HG02588 (cell line): Measurements from ENCODE around the gene IGFBPL1.

Experiments used
- ATAC-seq: cut with Tn5 transposase; IDR thresholded peaks from one replicate; pipeline ENCODE4 v1.9.1; 2021; ENCODE audit warnings: mild to moderate bottlenecking, moderate library complexity; ENCODE audit not compliant: unreplicated experiment

Gene IGFBPL1

DNA sequence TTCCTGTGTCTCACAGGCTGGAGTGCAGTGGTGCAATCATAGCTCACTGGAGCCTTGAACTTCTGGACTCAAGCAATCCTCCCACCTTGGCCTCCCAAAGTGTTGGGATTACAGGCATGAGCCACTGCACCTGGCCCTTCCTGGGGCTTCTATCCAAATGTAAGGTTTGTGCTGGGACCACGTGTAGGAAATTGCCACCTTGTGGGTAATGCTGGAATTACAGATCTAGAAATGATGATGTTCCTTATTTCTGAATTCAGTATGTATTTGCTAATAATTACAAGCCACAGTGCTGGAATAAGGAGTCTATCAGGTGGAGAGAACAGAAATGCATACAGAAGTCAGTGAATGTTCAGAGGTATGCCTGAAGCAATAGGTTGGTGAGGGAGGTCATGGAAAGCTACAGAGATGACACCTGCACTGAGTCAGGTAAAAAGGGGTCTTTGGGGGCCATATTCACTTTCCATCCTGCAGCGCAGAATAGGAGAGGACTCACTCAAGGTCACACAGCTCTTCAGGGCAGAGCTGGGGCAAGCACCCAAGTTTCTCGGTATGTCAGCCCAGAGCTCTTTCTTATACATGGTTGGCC is 8.8 kb upstream of the IGFBPL1 start:
- ATAC-seq, result no peak

- ATAC-seq, result no peak
Measured at GRCh38 chr9:38431116-38431515, 6.9 kb upstream of the IGFBPL1 start.

- ATAC-seq, result no peak
Measured at GRCh38 chr9:38428062-38428461, 3.8 kb upstream of the IGFBPL1 start.

DNA sequence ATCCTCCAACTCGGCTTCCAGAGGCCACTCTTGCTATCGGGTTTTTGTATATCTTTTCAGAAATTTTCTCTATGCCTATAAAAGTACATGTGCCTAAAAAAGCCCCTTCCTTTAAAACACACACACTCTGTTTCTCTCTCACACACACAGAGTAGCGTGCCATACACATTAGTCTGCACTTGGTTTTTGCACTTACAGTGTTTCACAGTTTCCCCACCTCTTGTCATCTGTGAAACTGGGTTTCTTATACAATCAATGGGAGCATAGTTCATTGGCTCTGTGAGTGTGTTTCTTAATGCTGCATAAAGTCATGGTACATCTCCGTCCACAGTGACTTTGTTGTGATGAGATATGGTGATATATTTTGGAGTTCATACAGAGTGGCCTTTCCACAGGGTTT is 664 bp upstream of the IGFBPL1 start:
- no peak for ATAC-seq

- no peak for ATAC-seq
Measured at GRCh38 chr9:38423273-38423972, 831 bp downstream of the IGFBPL1 start.

- no peak for ATAC-seq
Measured at GRCh38 chr9:38422555-38423260, 1.5 kb downstream of the IGFBPL1 start.

DNA sequence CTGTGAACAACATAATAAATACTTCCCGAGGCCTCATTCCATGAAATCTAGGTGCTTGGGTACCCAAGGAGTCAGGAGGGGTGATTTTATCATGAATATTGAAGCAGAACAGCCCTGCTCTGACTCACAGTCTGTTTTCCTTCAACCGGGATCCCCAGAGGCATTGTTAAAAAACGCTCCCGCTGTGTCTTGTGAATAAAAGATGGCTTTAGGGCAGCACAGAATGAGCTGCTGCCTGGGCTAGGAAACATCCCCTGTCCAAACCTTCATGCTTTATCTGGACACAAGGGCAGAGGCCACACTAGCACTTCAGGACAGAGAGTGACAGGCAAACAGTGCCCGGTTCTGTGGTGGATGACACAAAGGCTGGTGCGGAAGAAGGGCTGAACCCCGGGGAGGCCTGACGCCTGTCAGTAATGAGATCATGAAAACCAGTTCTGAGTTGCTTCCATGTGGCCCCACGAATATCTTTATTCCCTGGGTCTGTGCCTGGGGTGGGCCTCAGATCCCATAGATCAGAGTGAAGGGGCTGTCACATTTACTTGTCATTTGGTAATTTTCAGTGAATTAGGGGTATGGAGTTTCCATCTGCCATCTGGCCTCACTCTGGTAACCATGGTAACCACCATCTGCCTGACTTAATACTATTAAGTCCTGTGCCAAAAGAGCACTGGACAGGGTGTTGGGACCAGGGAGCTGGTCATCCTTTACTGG is 2.6 kb downstream of the IGFBPL1 start:
- ATAC-seq, result no peak

GRCh38 chr9:38419181-38419580 is 5.1 kb downstream of the IGFBPL1 start:
- no peak for ATAC-seq

DNA sequence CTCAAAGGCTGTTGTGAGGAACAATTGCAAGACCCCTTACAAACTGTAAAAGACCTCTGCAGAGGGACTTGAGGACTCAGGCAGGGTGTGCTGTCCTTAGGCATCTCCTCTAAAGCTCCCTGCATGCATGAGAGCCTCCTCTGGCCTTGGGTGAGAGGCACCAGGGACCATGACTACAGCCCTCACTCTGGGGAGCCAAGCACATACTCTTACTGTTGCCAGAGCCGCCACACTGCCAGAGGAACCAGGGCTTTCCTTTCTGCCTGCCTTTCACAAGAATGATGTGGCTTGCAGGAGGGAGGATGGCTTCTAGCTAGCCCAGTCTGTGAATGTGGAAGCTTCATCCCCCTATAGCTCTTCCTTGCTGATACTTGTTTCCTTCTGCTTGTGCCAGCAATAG is 5.9 kb downstream of the IGFBPL1 start:
- ATAC-seq, result no peak

GRCh38 chr9:38417003-38417945 is 7.0 kb downstream of the IGFBPL1 start:
- no peak for ATAC-seq

GRCh38 chr9:38416461-38416860 is 7.8 kb downstream of the IGFBPL1 start:
- no peak for ATAC-seq

DNA sequence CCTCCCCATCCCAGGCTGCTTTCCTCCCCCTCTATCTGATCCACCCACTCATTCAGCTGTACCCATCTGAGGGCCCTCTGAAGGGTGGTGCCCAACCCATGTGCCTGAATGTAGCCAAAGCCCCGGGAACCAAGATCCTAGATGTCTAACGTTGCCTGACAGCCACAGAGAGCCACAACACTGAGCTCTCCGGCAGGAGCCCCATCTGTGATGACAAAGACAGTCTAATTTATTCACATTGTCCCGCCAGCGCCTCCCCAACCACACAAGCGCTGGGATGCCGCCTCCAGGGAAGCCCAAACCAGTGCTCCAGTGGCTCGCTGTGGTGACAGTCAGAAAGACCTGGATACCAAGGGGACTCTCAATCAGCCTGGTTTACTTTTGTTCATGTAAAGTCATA is 8.4 kb downstream of the IGFBPL1 start:
- ATAC-seq, result no peak

DNA sequence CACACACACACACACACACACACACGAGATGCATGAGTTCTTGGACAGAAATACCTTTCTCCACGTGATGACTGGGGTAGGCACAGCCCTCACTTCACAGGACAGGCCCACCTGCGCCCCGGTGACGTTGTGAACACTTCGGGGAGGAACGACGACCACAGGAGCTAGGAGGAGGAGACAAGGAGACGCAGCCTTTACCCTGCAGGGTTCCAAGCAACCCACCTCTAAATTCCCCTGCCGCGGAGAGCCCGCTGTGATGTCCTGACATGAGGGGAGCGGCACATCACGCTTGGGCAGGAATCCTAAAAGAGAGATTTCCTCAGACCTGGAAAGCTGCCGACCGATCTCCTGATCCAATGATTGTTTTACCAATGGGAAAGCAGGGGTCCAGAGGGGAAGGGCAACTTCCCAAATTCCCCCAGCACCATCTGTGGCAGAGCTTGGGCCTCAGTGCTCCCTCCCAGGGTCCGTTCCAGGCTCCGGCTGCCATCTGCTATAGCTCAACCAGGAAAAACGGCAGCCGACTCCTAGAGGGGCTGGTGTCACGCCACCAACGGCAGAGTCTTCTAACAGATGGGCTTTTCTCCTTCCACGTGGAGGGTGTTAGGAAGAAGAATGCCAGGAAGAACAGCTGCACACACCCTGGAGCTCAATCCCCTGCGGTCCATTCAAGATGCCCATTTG is 10.1 kb downstream of the IGFBPL1 start:
- ATAC-seq, result no peak

- ATAC-seq, result no peak
Measured at GRCh38 chr9:38413283-38413682, 11.0 kb downstream of the IGFBPL1 start.

- ATAC-seq, result no peak
Measured at GRCh38 chr9:38412751-38413150, 11.5 kb downstream of the IGFBPL1 start.

GRCh38 chr9:38408719-38409118 is 15.5 kb downstream of the IGFBPL1 start:
- no peak for ATAC-seq

- ATAC-seq, result no peak
Measured at GRCh38 chr9:38406476-38407186, 17.6 kb downstream of the IGFBPL1 start.

- no peak for ATAC-seq
Measured at GRCh38 chr9:38405785-38406184, 18.5 kb downstream of the IGFBPL1 start.

DNA sequence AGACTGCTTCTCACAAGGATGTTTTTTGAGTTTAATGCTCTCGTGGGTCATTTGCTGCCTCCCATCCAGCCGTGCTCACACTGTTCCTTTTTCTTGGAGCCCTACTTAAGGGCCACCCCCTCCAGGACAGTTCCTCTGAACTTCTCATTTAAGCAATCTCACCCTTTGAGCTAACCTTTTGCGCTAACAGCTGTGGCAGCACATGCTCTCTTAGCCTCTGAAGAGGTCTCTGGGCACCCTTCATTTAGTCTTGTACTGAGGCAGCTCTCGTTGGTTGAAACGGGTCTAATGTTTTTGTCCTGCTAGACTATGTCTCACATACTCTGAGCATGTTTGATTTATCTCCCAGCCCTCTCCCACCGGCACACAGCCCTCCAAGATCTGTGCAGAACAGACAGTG is 19.9 kb downstream of the IGFBPL1 start:
- ATAC-seq, result no peak
